Mesodermal cell (in vitro differentiated cells): ENCODE measurements around the gene COL23A1.

Experiments
- H3K27ac ChIP-seq: 2 replicates; pipeline ENCODE4 v1.7.0; 2013; ENCODE audit warnings: mild to moderate bottlenecking, low read depth, low read length, moderate library complexity; ENCODE audit not compliant: severe bottlenecking
- H3K36me3 ChIP-seq: 2 replicates; pipeline ENCODE4 v1.7.1; 2013; ENCODE audit warnings: mild to moderate bottlenecking, low read length, moderate library complexity; ENCODE audit not compliant: control insufficient read depth, insufficient read depth
- H3K4me1 ChIP-seq: one replicate; pipeline ENCODE4 v1.7.1; 2013; ENCODE audit warnings: mild to moderate bottlenecking, low read length; ENCODE audit not compliant: insufficient read depth, control insufficient read depth, poor library complexity, severe bottlenecking
- H3K4me3 ChIP-seq: 2 replicates; pipeline ENCODE4 v1.7.0; 2013; ENCODE audit warnings: low read length, control low read depth, mild to moderate bottlenecking; ENCODE audit not compliant: insufficient read depth, poor library complexity, severe bottlenecking; ENCODE audit errors: extremely low read depth
- H3K9me3 ChIP-seq: 2 replicates; pipeline ENCODE4 v1.7.1; 2013; ENCODE audit warnings: mild to moderate bottlenecking, low read length, moderate library complexity; ENCODE audit not compliant: control insufficient read depth
- WGBS, 2 experiments: methylation state at CpG; one replicate each; pipeline ENCODE4 v1.1.5; 2013; ENCODE audit warnings: missing lambda C conversion rate in 2 of 2; ENCODE audit not compliant: insufficient coverage in 2 of 2; 5-methylcytosine and 5-hydroxymethylcytosine counted together

COL23A1 gene

DNA sequence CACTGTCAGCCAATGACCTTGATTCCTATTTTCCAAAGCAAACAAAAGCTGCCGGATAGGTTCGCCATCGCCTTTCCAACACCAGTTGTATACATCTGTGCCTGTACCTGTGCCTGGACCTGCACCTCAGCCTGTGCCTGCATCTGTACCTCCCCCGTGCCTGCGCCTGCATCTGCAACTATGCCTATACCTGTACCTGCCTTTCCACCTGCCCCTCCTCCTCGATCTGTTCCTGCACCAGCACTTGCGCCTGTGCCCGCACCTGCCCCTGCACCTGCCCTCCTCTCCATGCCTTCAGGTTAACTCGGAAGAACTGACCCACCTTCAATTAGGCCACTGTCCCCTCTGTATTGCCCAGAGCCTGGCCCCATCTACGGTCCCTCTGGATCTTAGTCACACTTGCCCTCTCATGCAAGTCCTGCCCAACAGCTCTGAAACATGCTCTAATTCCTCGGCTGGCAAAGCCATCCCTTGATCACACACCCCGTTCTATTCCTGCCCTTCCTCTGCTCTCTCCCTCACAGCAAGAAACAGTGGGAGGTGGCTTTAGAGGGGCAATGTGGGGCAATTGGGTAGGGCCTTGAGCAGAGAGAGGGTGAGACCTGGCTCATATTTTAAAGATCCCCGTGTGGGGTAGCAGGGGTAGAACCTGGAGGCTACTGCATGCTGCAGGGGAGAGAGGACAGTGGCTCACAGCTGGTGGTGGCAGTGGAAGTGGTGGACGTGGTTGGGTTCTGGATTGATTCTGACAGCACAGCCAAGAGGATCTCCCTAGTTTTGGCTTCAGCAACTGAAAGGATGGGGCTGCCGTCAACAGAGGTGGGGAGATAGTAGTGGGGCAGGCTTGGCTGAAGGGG, 298.0 kb downstream of the COL23A1 start:
- Histone ChIP-seq H3K36me3 (no peaks in the 10 kb centered on the region), H3K27ac (no peak overlapping the region), H3K9me3 (no peaks in the 10 kb centered on the region), H3K4me3 (no peak overlapping the region), H3K4me1 (peaks cover 4% of the 10 kb centered on the region)
- 93 to 94% methylated on average over 13 of the region's 15 CpGs for WGBS, 2 experiments

DNA sequence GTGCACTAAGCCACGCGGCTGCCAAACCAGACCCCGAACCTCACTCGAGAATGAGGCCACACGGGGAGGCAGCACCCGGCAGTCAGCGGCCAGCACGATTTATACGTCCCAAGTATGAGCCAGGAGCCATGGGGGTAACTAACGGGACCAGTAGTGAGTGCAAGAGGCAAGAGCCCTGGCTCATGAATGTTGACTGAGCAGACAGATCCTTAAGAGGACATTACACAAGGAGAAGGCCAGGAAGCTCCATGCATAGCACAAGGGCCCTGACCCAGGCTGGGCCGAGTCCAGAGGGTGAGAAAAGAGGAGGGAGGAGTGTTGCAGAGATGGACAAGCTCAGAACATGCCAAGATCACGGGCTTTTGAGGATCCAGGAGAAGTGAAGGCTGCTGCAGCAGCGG, 299.0 kb downstream of the COL23A1 start:
- no peaks in the 10 kb centered on the region for H3K36me3 ChIP-seq

GRCh38 chr5:178290376-178290775, 299.8 kb downstream of the COL23A1 start:
- 91 to 96% methylated on average over 5 to 7 of the region's 7 CpGs for WGBS, 2 experiments
- no peak overlapping the region for H3K4me3 ChIP-seq
- H3K9me3 ChIP-seq: no peaks in the 10 kb centered on the region
- H3K27ac ChIP-seq: no peak overlapping the region
- peaks cover 4% of the 10 kb centered on the region for H3K4me1 ChIP-seq
- no peaks in the 10 kb centered on the region for H3K36me3 ChIP-seq

More for the DNA sequence above, 299.0 kb downstream of the COL23A1 start:
- Histone ChIP-seq H3K4me3 (no peak overlapping the region), H3K9me3 (no peaks in the 10 kb centered on the region), H3K27ac (no peak overlapping the region), H3K4me1 (peaks cover 4% of the 10 kb centered on the region)
- 80 to 81% methylated on average over 13 of the region's 13 CpGs for WGBS, 2 experiments

DNA sequence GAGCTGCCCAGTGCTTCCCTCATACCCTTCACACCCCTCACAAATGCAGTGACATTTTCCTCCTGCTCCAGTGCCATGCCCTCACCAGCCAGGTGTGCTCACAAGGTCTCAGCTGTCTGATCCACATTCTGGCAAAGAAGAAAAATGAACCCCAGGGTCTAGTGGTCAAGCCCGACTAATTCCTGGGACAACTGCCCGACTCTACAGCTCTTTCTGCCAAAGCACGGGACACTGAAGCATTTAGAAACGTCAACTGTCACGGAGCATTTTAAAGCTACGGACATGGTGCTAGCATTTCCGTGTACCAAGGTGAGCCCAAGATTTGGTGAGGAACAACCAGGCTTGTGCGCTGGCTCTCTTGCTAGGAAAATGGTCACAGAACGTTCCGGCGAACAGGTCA, 300.8 kb downstream of the COL23A1 start:
- H3K36me3 ChIP-seq: no peaks in the 10 kb centered on the region
- WGBS, 2 experiments: 84 to 87% methylated on average over 8 to 11 of the region's 11 CpGs
- no peak overlapping the region for H3K27ac ChIP-seq
- no peaks in the 10 kb centered on the region for H3K9me3 ChIP-seq
- no peak overlapping the region for H3K4me3 ChIP-seq
- H3K4me1 ChIP-seq: peaks cover 4% of the 10 kb centered on the region

GRCh38 chr5:178288401-178289368, 301.5 kb downstream of the COL23A1 start:
- no peaks in the 10 kb centered on the region for H3K36me3 ChIP-seq
- peaks cover 4% of the 10 kb centered on the region for H3K4me1 ChIP-seq
- 89 to 93% methylated on average over 20 to 21 of the region's 21 CpGs for WGBS, 2 experiments
- H3K9me3 ChIP-seq: peaks cover 3% of the 10 kb centered on the region
- H3K27ac ChIP-seq: no peak overlapping the region
- H3K4me3 ChIP-seq: no peak overlapping the region

DNA sequence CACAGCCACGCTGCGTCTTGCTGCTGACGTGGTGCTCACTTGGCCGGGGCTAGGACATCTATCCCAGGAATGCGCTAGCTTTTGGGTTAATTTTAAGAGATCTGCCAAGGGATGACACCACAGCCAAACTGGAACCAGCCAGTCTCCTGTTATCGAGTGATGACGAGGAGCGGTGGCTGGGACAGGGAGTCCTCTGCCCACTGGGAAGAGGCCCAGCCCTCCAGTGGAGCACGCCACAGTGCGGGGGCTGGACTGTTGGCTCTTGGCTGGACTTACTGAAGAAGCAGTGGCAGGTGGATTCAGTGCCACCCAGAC, 302.4 kb downstream of the COL23A1 start:
- H3K36me3 ChIP-seq: no peaks in the 10 kb centered on the region
- no peak overlapping the region for H3K4me3 ChIP-seq
- H3K27ac ChIP-seq: no peak overlapping the region
- no peaks in the 10 kb centered on the region for H3K4me1 ChIP-seq
- peaks cover 4% of the 10 kb centered on the region for H3K9me3 ChIP-seq
- WGBS, 2 experiments: 94% methylated on average over 10 of the region's 10 CpGs

- H3K27ac ChIP-seq: no peak overlapping the region
- peaks cover 4% of the 10 kb centered on the region for H3K9me3 ChIP-seq
- H3K36me3 ChIP-seq: no peaks in the 10 kb centered on the region
- no peaks in the 10 kb centered on the region for H3K4me1 ChIP-seq
- WGBS, 2 experiments: 85 to 88% methylated on average over 19 to 20 of the region's 20 CpGs
- H3K4me3 ChIP-seq: no peak overlapping the region
Observed at GRCh38 chr5:178287091-178287790, 303.0 kb downstream of the COL23A1 start.

- WGBS, 2 experiments: 87 to 89% methylated on average over 18 to 26 of the region's 34 CpGs
- Histone ChIP-seq H3K4me1 (no peaks in the 10 kb centered on the region), H3K9me3 (peaks cover 4% of the 10 kb centered on the region), H3K4me3 (no peak overlapping the region), H3K36me3 (no peaks in the 10 kb centered on the region), H3K27ac (no peak overlapping the region)
Observed at GRCh38 chr5:178286226-178287090, 303.7 kb downstream of the COL23A1 start.

GRCh38 chr5:178285399-178286225, 304.6 kb downstream of the COL23A1 start:
- 92 to 96% methylated on average over 16 to 17 of the region's 19 CpGs for WGBS, 2 experiments
- Histone ChIP-seq H3K4me3 (no peak overlapping the region), H3K27ac (no peak overlapping the region), H3K4me1 (no peaks in the 10 kb centered on the region), H3K9me3 (peaks cover 4% of the 10 kb centered on the region), H3K36me3 (no peaks in the 10 kb centered on the region)
